Body of pancreas (tissue), 4 donors: Measurements from ENCODE around the gene ORAI3.

Source experiments
- POLR2A ChIP-seq, 3 donors: fragments of 450-650 bp; IDR thresholded peaks; one replicate each; pipeline ENCODE4 v1.6.1; 2016; ENCODE audit warnings: antibody characterized with exemption in 3 of 3, mild to moderate bottlenecking in 2 of 3
- TF ChIP-seq, protein P1 (sequence below), 7 experiments: fragments of 450-650 bp in 4 of 7; fragments of 200-600 bp in 3 of 7; sonication (generic) in 3 of 7; IDR thresholded peaks; one replicate each; pipeline ENCODE4 v1.5.1; 2016 to 2019; ENCODE audit warnings: antibody characterized with exemption in 7 of 7

GRCh38 chr16:30997725-30998711, 49.1 kb downstream of the ORAI3 start:
- TF ChIP-seq, protein P1, sequence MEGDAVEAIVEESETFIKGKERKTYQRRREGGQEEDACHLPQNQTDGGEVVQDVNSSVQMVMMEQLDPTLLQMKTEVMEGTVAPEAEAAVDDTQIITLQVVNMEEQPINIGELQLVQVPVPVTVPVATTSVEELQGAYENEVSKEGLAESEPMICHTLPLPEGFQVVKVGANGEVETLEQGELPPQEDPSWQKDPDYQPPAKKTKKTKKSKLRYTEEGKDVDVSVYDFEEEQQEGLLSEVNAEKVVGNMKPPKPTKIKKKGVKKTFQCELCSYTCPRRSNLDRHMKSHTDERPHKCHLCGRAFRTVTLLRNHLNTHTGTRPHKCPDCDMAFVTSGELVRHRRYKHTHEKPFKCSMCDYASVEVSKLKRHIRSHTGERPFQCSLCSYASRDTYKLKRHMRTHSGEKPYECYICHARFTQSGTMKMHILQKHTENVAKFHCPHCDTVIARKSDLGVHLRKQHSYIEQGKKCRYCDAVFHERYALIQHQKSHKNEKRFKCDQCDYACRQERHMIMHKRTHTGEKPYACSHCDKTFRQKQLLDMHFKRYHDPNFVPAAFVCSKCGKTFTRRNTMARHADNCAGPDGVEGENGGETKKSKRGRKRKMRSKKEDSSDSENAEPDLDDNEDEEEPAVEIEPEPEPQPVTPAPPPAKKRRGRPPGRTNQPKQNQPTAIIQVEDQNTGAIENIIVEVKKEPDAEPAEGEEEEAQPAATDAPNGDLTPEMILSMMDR (IDR thresholded peaks at IDR 0.05): no peak
- no peak for TF ChIP-seq POLR2A (IDR thresholded peaks at IDR 0.05)
